Measurements from ENCODE around the gene CACNA1A.

DNA sequence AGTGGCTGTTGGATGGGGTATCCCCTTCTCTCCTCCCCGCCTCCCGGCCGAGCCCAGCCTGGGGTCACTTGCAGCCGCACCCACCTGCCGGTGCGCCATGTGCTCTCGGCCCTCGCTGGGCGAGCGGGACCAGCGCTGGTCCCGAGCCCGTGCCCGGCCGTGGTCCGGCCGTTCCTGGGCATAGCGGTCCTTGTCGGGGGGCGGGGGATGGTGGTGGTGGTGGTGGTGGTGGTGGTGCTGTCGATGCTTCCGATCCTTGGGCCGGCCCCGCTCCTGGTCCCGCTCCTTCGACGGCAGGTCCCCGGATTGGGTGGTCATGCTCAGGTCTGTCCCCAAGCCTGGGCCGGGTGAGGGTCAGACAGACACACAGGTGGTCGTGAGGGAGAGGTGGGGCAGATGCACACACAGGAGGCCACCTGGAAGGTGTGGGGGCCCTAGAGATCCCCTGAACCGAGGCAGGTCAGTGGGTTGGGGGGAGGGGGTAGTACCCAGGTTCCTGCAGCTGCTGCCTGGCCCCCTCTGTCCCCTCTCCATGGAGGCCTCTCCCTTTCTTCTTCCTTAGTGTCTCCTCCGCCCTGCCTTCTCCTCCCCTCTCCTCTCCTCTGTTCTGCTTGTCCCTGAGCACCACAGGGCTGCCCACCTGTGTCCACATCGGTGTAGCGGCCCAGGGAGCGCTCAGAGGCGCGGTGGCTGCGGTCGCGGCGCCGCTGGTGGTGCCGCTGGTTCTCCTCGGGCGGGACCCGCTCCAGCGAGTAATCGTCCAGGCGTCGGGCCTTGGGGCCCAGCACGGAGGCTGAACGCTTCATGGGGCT, 297.4 kb downstream of the CACNA1A start:
- TF ChIP-seq, protein P1, sequence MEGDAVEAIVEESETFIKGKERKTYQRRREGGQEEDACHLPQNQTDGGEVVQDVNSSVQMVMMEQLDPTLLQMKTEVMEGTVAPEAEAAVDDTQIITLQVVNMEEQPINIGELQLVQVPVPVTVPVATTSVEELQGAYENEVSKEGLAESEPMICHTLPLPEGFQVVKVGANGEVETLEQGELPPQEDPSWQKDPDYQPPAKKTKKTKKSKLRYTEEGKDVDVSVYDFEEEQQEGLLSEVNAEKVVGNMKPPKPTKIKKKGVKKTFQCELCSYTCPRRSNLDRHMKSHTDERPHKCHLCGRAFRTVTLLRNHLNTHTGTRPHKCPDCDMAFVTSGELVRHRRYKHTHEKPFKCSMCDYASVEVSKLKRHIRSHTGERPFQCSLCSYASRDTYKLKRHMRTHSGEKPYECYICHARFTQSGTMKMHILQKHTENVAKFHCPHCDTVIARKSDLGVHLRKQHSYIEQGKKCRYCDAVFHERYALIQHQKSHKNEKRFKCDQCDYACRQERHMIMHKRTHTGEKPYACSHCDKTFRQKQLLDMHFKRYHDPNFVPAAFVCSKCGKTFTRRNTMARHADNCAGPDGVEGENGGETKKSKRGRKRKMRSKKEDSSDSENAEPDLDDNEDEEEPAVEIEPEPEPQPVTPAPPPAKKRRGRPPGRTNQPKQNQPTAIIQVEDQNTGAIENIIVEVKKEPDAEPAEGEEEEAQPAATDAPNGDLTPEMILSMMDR (IDR thresholded peaks at IDR 0.05; ENCODE audit: low read length) = no peak
- TF ChIP-seq EZH2 (optimal IDR thresholded peaks at IDR 0.05; ENCODE audit: low read depth, low read length) (no peak), EZH2phosphoT487 (IDR thresholded peaks at IDR 0.05; ENCODE audit: low read length) (no peak)

Data from MM.1S (cell line).